D721Med (cell line): ENCODE data around the gene ATP6V0B.

ENCODE experiments used
- DNase-seq: peaks from one replicate; pipeline ENCODE4 v3.0.0; 2011; ENCODE audit warnings: low spot score; ENCODE audit not compliant: insufficient read length
- FAIRE-seq: peaks from 2 replicates; lab custom pipeline; 2011; peaks lifted over from hg19 to GRCh38; lab: Jason Lieb, UNC
- CTCF ChIP-seq: IDR thresholded peaks from 2 replicates; pipeline ENCODE4 v1.5.1; 2012; ENCODE audit warnings: mild to moderate bottlenecking, control low read depth; ENCODE audit not compliant: insufficient read depth; ENCODE audit errors: missing control alignments

ATP6V0B gene

GRCh38 chr1:43970911-43971310 is 3.8 kb upstream of the ATP6V0B start:
- TF ChIP-seq CTCF = no peak
- no peak for FAIRE-seq

GRCh38 chr1:43971336-43971980 is 3.3 kb upstream of the ATP6V0B start:
- no peak for TF ChIP-seq CTCF
- DNase-seq (no peak), FAIRE-seq (no peak)

More at GRCh38 chr1:43970911-43971310, 3.8 kb upstream of the ATP6V0B start:
- no peak for DNase-seq

GRCh38 chr1:43973981-43974442 is 748 bp upstream of the ATP6V0B start:
- FAIRE-seq (no peak), DNase-seq (no peak)
- no peak for TF ChIP-seq CTCF

- DNase-seq = no peak
- TF ChIP-seq CTCF = no peak
- no peak for FAIRE-seq
Measured at GRCh38 chr1:43975249-43975961, 645 bp downstream of the ATP6V0B start.

- DNase-seq = no peak
- no peak for FAIRE-seq
- no peak for TF ChIP-seq CTCF
Measured at GRCh38 chr1:43976045-43976444, 1.3 kb downstream of the ATP6V0B start.

GRCh38 chr1:43976890-43977289 is 2.1 kb downstream of the ATP6V0B start:
- TF ChIP-seq CTCF = no peak
- FAIRE-seq (no peak), DNase-seq (no peak)
